Measurements from ENCODE around the gene ATP11A. TPM values are rescaled to one million over a fixed set of nuclear protein-coding genes. Genes with fewer than 3 reads are reported as not detected.

ATP11A gene
- total and polyA plus RNA-seq, 10 of the 15 experiments (the other 5 are each of a cell fraction or from before 2014, with no cell fraction given): 1.4 to 69.6 (median 14.4) TPM

DNA sequence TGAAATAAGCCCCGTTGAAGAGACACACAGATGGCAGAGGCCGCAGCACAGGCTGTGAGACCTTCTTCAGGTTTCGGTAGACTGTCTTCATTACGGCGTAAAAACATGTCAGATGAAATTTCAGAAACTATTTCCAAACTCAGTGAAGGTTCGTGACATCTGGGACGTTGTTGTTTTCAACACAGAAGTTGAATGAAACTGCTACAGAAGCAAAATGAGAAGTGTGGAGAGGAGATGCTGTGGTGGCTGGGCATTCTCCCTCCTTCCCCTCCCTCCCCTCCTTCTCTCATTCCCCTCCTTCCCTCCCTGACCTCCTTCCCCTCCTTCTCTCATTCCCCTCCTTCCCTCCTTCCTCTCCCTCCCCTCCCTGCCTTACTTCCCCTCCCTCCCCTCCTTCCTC is 113.6 kb downstream of the ATP11A start (continued):
- peak; percentile 56; the same call in 1 of the 2 replicates for TF ChIP-seq SPI1 (IDR thresholded peaks at IDR 0.05; ENCODE audit: borderline replicate concordance, insufficient read depth, low read depth, low read length)
- TF ChIP-seq MYB (IDR thresholded peaks at IDR 0.05; ENCODE audit: borderline replicate concordance, low read depth, low read length): no peak
- TF ChIP-seq SP1 (IDR thresholded peaks at IDR 0.05; ENCODE audit: low read depth, low read length): peak; percentile 18
- peak; percentile 11; the same call in 1 of the 2 replicates for TF ChIP-seq ZNF687 (IDR thresholded peaks at IDR 0.05)

- SMC1A ChIA-PET (ENCODE audit: uncharacterized antibody, unreplicated experiment): interaction anchor here (1.1 to 1.6 kb wide), 3 partner anchors 8 to 110 kb away, joined by 3 to 4 read pairs (median 3); no protein-coding TSS in a partner anchor
- no peak overlapping the region for H3K9ac ChIP-seq (ENCODE audit: control insufficient read depth, insufficient read depth, low read length)
- TF ChIP-seq EP300 (IDR thresholded peaks at IDR 0.05; ENCODE audit: borderline replicate concordance in 1 of 2, control insufficient read depth in 1 of 2, low read depth in 2 of 2, low read length in 2 of 2) (no peak), CHD4 (IDR thresholded peaks at IDR 0.05) (no peak), E4F1 (IDR thresholded peaks at IDR 0.05; ENCODE audit: borderline replicate concordance, partially characterized antibody) (no peak), ATF7 (IDR thresholded peaks at IDR 0.05; ENCODE audit: low read depth) (no peak), ZBTB40 (IDR thresholded peaks at IDR 0.05; ENCODE audit: borderline replicate concordance) (no peak), HDGF (IDR thresholded peaks at IDR 0.05) (no peak), NR2C1 (IDR thresholded peaks at IDR 0.05) (no peak), SIN3A (IDR thresholded peaks at IDR 0.05; ENCODE audit: low read depth, low read length) (no peak)
Observed at GRCh38 chr13:112804374-112804773, 114.5 kb downstream of the ATP11A start.

More at GRCh38 chr13:112804374-112804773, 114.5 kb downstream of the ATP11A start:
- no peaks in the 10 kb centered on the region for H4K20me1 ChIP-seq (ENCODE audit: control insufficient read depth, insufficient read depth)
- H3K9me3 ChIP-seq (replicated peaks; ENCODE audit: control insufficient read depth, insufficient read depth, low read length): no peaks in the 10 kb centered on the region; the same call in 1 of the 3 replicates
- in situ Hi-C loops (cut with MboI) (no loop called here), intact Hi-C loops (cut with micrococcal nuclease; ENCODE audit: unreplicated experiment) (no loop called here)
- peaks cover 16% of the 10 kb centered on the region; the same call in 1 of the 2 replicates for H3K4me1 ChIP-seq (ENCODE audit: control insufficient read depth, insufficient read depth, low read length)
- no peaks in the 10 kb centered on the region; the same call in 1 of the 2 replicates for H3K79me2 ChIP-seq (ENCODE audit: control insufficient read depth, insufficient read depth, low read length)
- H3K4me2 ChIP-seq (ENCODE audit: control insufficient read depth, insufficient read depth): no peak overlapping the region
- ATAC-seq (no peak), FAIRE-seq (no peak), DNase-seq (ENCODE audit: low read depth, low spot score) (no peak)
- CTCF ChIA-PET: interaction anchor here (1.0 to 1.3 kb wide), 3 partner anchors 70 to 165 kb away, joined by 3 to 4 read pairs (median 3); no protein-coding TSS in a partner anchor
- H2AFZ ChIP-seq (ENCODE audit: control insufficient read depth, low read depth, low read length): no peak overlapping the region
- no peak overlapping the region for H3K4me3 ChIP-seq
- RAD21 ChIA-PET (ENCODE audit: unreplicated experiment): no interaction called here
- POLR2A ChIA-PET: no interaction called here
- H3K27me3 ChIP-seq (replicated peaks in 1 of 2; ENCODE audit: control insufficient read depth in 2 of 2, insufficient read depth in 2 of 2, low read length in 1 of 2): no peaks in the 10 kb centered on the region
- peak overlapping the region; percentile 23; the same call in 1 of the 2 replicates for H3K27ac ChIP-seq (ENCODE audit: control insufficient read depth, insufficient read depth)
- peaks cover 0 to 1% of the 10 kb centered on the region in 2 experiments; a peak in 2 of 4 replicates for H3K36me3 ChIP-seq (ENCODE audit: control insufficient read depth in 2 of 2, insufficient read depth in 2 of 2, low read length in 1 of 2)
- BruUV-seq (replicated peaks): no TSS peak
- 81% methylated on average over 5 of the region's 5 CpGs for WGBS (ENCODE audit: insufficient coverage, insufficient replicate concordance, low lambda C conversion rate, missing lambda C conversion rate)

All from GM12878 (cell line).